H1 (cell line): Measurements from ENCODE around the gene LHFPL6. TPM values are rescaled to one million over a fixed set of nuclear protein-coding genes. Genes with fewer than 3 reads are reported as not detected.

Source experiments
- CTCF ChIA-PET: fragments of 300-600 bp; sonication (Branson Sonifier 250); formaldehyde crosslinking; loops from one replicate; lab custom pipeline; 2021; ENCODE audit not compliant: partially characterized antibody; lab: Charles Lee
- POLR2A ChIA-PET: fragments of 300-600 bp; sonication (Branson Sonifier 250); formaldehyde crosslinking; loops from one replicate; lab custom pipeline; 2021; ENCODE audit warnings: inconsistent platforms; ENCODE audit not compliant: partially characterized antibody; lab: Charles Lee
- DNase-seq, 2 experiments: peaks; one replicate each; pipeline versions ENCODE4 v3.0.0 to v3.0.0-alpha.2; 2010 to 2022; ENCODE audit warnings: low spot score in 2 of 2, low read depth in 1 of 2, mixed read lengths in 1 of 2
- FAIRE-seq: peaks from 2 replicates; lab custom pipeline; 2011; peaks lifted over from hg19 to GRCh38; lab: Jason Lieb, UNC
- H2AFZ ChIP-seq: 2 replicates; pipeline ENCODE4 v1.8.1; 2012; ENCODE audit warnings: low read length, inconsistent platforms
- H2AK5ac ChIP-seq: 2 replicates; pipeline ENCODE4 v1.6.1; 2013; ENCODE audit warnings: low read depth, low read length
- H2BK120ac ChIP-seq: replicated peaks from 2 replicates; pipeline ENCODE3; 2013; ENCODE audit warnings: low read depth, low read length, inconsistent platforms
- H2BK12ac ChIP-seq: 2 replicates; pipeline ENCODE4 v1.6.1; 2013; ENCODE audit warnings: low read depth, low read length
- H2BK15ac ChIP-seq: 2 replicates; pipeline ENCODE4 v1.6.1; 2013; ENCODE audit warnings: low read length
- H2BK20ac ChIP-seq: 2 replicates; pipeline ENCODE4 v1.6.1; 2013; ENCODE audit warnings: low read length
- H2BK5ac ChIP-seq: 2 replicates; pipeline ENCODE4 v1.6.1; 2013; ENCODE audit warnings: low read depth, low read length
- H3K14ac ChIP-seq: 2 replicates; pipeline ENCODE4 v1.6.1; 2013; ENCODE audit warnings: inconsistent platforms; ENCODE audit not compliant: insufficient read length
- H3K18ac ChIP-seq: 2 replicates; pipeline ENCODE4 v1.6.1; 2013; ENCODE audit warnings: low read length; ENCODE audit errors: extremely low read depth
- H3K23ac ChIP-seq: 2 replicates; pipeline ENCODE4 v1.6.1; 2013; ENCODE audit warnings: inconsistent platforms; ENCODE audit not compliant: insufficient read length
- H3K23me2 ChIP-seq: 2 replicates; pipeline ENCODE4 v1.6.1; 2013; ENCODE audit warnings: low read depth, low read length
- H3K27ac ChIP-seq: 2 replicates; pipeline ENCODE4 v1.6.1; 2011; ENCODE audit warnings: low read depth, low read length, inconsistent platforms
- H3K27me3 ChIP-seq, 4 experiments: replicated peaks in 1 of 4; 1 replicate in 1 of 4; 2 replicates in 3 of 4; pipeline versions ENCODE4 v1.6.1 to v1.8.1; 2011 to 2013; ENCODE audit warnings: low read length in 3 of 4, mild to moderate bottlenecking in 3 of 4, inconsistent platforms in 2 of 4, mixed read lengths in 2 of 4, moderate library complexity in 1 of 4; ENCODE audit not compliant: control insufficient read depth in 3 of 4, insufficient read depth in 3 of 4; ENCODE audit errors: extremely low read depth in 1 of 4
- H3K36me3 ChIP-seq, 4 experiments: 2 replicates each; pipeline versions ENCODE4 v1.6.1 to v1.8.1; 2011 to 2013; ENCODE audit warnings: mild to moderate bottlenecking in 4 of 4, low read length in 3 of 4, moderate library complexity in 2 of 4, control low read depth in 1 of 4, inconsistent platforms in 1 of 4; ENCODE audit not compliant: insufficient read depth in 4 of 4, control insufficient read depth in 2 of 4
- H3K4ac ChIP-seq: replicated peaks from 2 replicates; pipeline ENCODE3; 2013; ENCODE audit warnings: low read length, low read depth, mixed read lengths, inconsistent platforms; ENCODE audit not compliant: insufficient read length
- H3K4me1 ChIP-seq, 4 experiments: replicated peaks in 1 of 4; 1 replicate in 1 of 4; 2 replicates in 3 of 4; pipeline versions ENCODE4 v1.6.1 to v1.8.1; 2011 to 2013; ENCODE audit warnings: low read length in 3 of 4, inconsistent platforms in 2 of 4, mixed read lengths in 1 of 4; ENCODE audit not compliant: insufficient read depth in 4 of 4, control insufficient read depth in 3 of 4
- H3K4me2 ChIP-seq, 2 experiments: 2 replicates each; pipeline versions ENCODE4 v1.6.1 to v1.8.1; 2011 to 2013; ENCODE audit warnings: low read depth in 2 of 2, low read length in 2 of 2, control low read depth in 1 of 2, inconsistent platforms in 1 of 2, mild to moderate bottlenecking in 1 of 2; ENCODE audit not compliant: insufficient read depth in 1 of 2
- H3K4me3 ChIP-seq, 4 experiments: fragments of 200-600, 300-600 bp in 1 of 4; sonication (generic), shearing (Covaris generic), sonication (Bioruptor Twin) in 1 of 4; 2 replicates each; pipeline versions ENCODE4 v1.5.1 to v1.8.1; 2011 to 2016; ENCODE audit warnings: low read length in 4 of 4, low read depth in 3 of 4, control low read depth in 2 of 4, inconsistent platforms in 2 of 4, mild to moderate bottlenecking in 2 of 4, mixed read lengths in 1 of 4, moderate library complexity in 1 of 4; ENCODE audit not compliant: insufficient read depth in 2 of 4; ENCODE audit errors: extremely low read depth in 1 of 4
- H3K56ac ChIP-seq: replicated peaks from 2 replicates; pipeline ENCODE3; 2013; ENCODE audit warnings: low read depth, mild to moderate bottlenecking, mixed read lengths, low read length, inconsistent platforms; ENCODE audit not compliant: insufficient read length
- H3K79me1 ChIP-seq: 2 replicates; pipeline ENCODE4 v1.6.1; 2013; ENCODE audit warnings: low read depth, low read length, control low read depth
- H3K79me2 ChIP-seq, 2 experiments: 2 replicates each; pipeline versions ENCODE4 v1.6.1 to v1.8.1; 2012 to 2013; ENCODE audit warnings: low read length in 2 of 2, mild to moderate bottlenecking in 2 of 2, inconsistent platforms in 1 of 2; ENCODE audit not compliant: insufficient read depth in 2 of 2, control insufficient read depth in 1 of 2
- H3K9ac ChIP-seq, 4 experiments: replicated peaks in 1 of 4; 1 replicate in 1 of 4; 2 replicates in 3 of 4; pipeline versions ENCODE4 v1.6.1 to v1.8.1; 2011 to 2013; ENCODE audit warnings: low read depth in 3 of 4, low read length in 3 of 4, control low read depth in 2 of 4, mild to moderate bottlenecking in 2 of 4, moderate library complexity in 2 of 4, inconsistent platforms in 1 of 4; ENCODE audit errors: extremely low read depth in 1 of 4
- H3K9me3 ChIP-seq, 2 experiments: 2 replicates each; pipeline versions ENCODE4 v1.6.1 to v1.8.1; 2012 to 2013; ENCODE audit warnings: mild to moderate bottlenecking in 2 of 2, moderate library complexity in 2 of 2, control low read depth in 1 of 2, inconsistent platforms in 1 of 2, low read depth in 1 of 2, low read length in 1 of 2, mixed read lengths in 1 of 2; ENCODE audit not compliant: insufficient read depth in 2 of 2
- H4K20me1 ChIP-seq, 2 experiments: replicated peaks in 1 of 2; 2 replicates each; pipeline versions ENCODE3 to v1.8.1; 2011 to 2013; ENCODE audit warnings: inconsistent platforms in 2 of 2, low read length in 2 of 2, mild to moderate bottlenecking in 1 of 2; ENCODE audit not compliant: insufficient read depth in 2 of 2, control insufficient read depth in 1 of 2
- H4K5ac ChIP-seq: 2 replicates; pipeline ENCODE4 v1.6.1; 2013; ENCODE audit warnings: low read length, low read depth, mixed read lengths, inconsistent platforms; ENCODE audit not compliant: insufficient read length
- H4K8ac ChIP-seq: 2 replicates; pipeline ENCODE4 v1.8.0; 2013; ENCODE audit warnings: mild to moderate bottlenecking, moderate library complexity, low read length, inconsistent platforms; ENCODE audit not compliant: insufficient read depth; ENCODE audit errors: extremely low read depth
- H4K91ac ChIP-seq: replicated peaks from 2 replicates; pipeline ENCODE3; 2013; ENCODE audit warnings: low read length, mixed read lengths, inconsistent platforms; ENCODE audit not compliant: insufficient read length
- HDAC2 ChIP-seq, 2 experiments: fragments of 300-600 bp in 1 of 2; sonication (generic) in 1 of 2; IDR thresholded peaks; 2 replicates each; pipeline ENCODE4 v1.6.1; 2011 to 2012; ENCODE audit warnings: low read depth in 2 of 2, low read length in 2 of 2, mild to moderate bottlenecking in 2 of 2, moderate library complexity in 2 of 2, borderline replicate concordance in 1 of 2, inconsistent platforms in 1 of 2
- HDAC6 ChIP-seq: IDR thresholded peaks from one replicate; pipeline ENCODE4 v1.7.1; 2012; ENCODE audit warnings: low read depth, mild to moderate bottlenecking, inconsistent platforms, low read length, moderate library complexity
- KDM4A ChIP-seq: IDR thresholded peaks from one replicate; pipeline ENCODE4 v1.7.1; 2012; ENCODE audit warnings: low read depth, mild to moderate bottlenecking, moderate library complexity, low read length, inconsistent platforms; ENCODE audit not compliant: severe bottlenecking
- RAD21 ChIP-seq, 2 experiments: IDR thresholded peaks in 1 of 2; conservative IDR thresholded peaks in 1 of 2; 2 replicates each; pipeline ENCODE4 v1.6.1; 2011; ENCODE audit warnings: low read depth in 2 of 2, low read length in 2 of 2, improper control_type of control experiment in 1 of 2, inconsistent platforms in 1 of 2, mild to moderate bottlenecking in 1 of 2, moderate library complexity in 1 of 2
- WGBS, 2 experiments: shearing (Covaris generic) in 1 of 2; methylation state at CpG; one replicate each; pipeline versions ENCODE4 v1.1.6 to v1.1.7; 2013 to 2015; ENCODE audit warnings: low lambda C conversion rate in 2 of 2, mixed read lengths in 2 of 2, inconsistent platforms in 1 of 2, low coverage in 1 of 2, missing lambda C conversion rate in 1 of 2; ENCODE audit not compliant: insufficient replicate concordance in 2 of 2, insufficient coverage in 1 of 2, insufficient read length in 1 of 2; ENCODE audit errors: extremely low coverage in 1 of 2, missing lambda C conversion rate in 1 of 2; 5-methylcytosine and 5-hydroxymethylcytosine counted together
- polyA plus RNA-seq, 7 experiments: library from polyadenylated mRNA; depleted of rRNA in 3 of 7; stranded (reverse) in 5 of 7; unstranded in 2 of 7; fragments of >200 nt in 5 of 7; fragments of 200-250 nt in 2 of 7; gene quantifications; 1 replicate in 5 of 7; 2 replicates in 1 of 7; 4 replicates in 1 of 7; pipeline versions ENCODE4 v1.2.1 to v1.2.3, GENCODE V29; 2011 to 2013; ENCODE audit warnings: missing spikeins in 2 of 7, mixed read lengths in 2 of 7
- total RNA-seq: library from RNA; stranded (reverse); fragmentation: NEBNext Ultra II Directional; extraction: Animal tissue kit (Norgen Biotek cat#: 25700); gene quantifications from 2 replicates; pipeline ENCODE4 v1.2.1, GENCODE V29; 2021

LHFPL6 gene
- total and polyA plus RNA-seq, 2 of the 8 experiments (the other 6 are each of a cell fraction or from before 2014, with no cell fraction given), result 7.6 to 17.0 TPM

- TF ChIP-seq HDAC2 (IDR thresholded peaks at IDR 0.05; ENCODE audit: borderline replicate concordance in 1 of 2, low read depth in 2 of 2, low read length in 2 of 2) (no peak), HDAC6 (no peak), KDM4A (no peak), RAD21 (IDR thresholded peaks at IDR 0.05 in 1 of 2, conservative IDR thresholded peaks at IDR 0.05 in 1 of 2; ENCODE audit: low read depth in 2 of 2, low read length in 2 of 2) (peak in 1 of 2 experiments; percentile 35; a peak in 1 of 4 replicates)
- Histone ChIP-seq H2BK15ac (no peak overlapping the region), H2BK12ac (no peak overlapping the region), H4K91ac (no peak overlapping the region), H3K23me2 (no peaks in the 10 kb centered on the region; the same call in 1 of the 2 replicates), H3K4me1 (peaks cover 2 to 18% (median 12%) of the 10 kb centered on the region in 4 experiments; a peak in 4 of 7 replicates), H3K14ac (no peak overlapping the region), H2BK5ac (no peak overlapping the region), H3K4me2 (peak overlapping the region; percentile 23 to 58; a peak in 3 of 4 replicates), H4K5ac (no peak overlapping the region), H3K4ac (no peak overlapping the region), H4K8ac (no peak overlapping the region), H3K36me3 (no peaks in the 10 kb centered on the region), H3K9me3 (no peaks in the 10 kb centered on the region), H3K79me2 (no peaks in the 10 kb centered on the region), H3K18ac (no peak overlapping the region), H3K23ac (no peak overlapping the region), H3K56ac (no peak overlapping the region), H3K27me3 (no peaks in the 10 kb centered on the region), H3K4me3 (peak overlapping the region in 1 of 4 experiments; percentile 43; a peak in 1 of 8 replicates), H4K20me1 (no peaks in the 10 kb centered on the region), H3K27ac (no peak overlapping the region), H3K79me1 (no peaks in the 10 kb centered on the region), H2BK20ac (no peak overlapping the region), H2BK120ac (no peak overlapping the region), H3K9ac (no peak overlapping the region), H2AK5ac (no peak overlapping the region), H2AFZ (no peak overlapping the region)
- DNase-seq, result peak; percentile 47 to 54
- CTCF ChIA-PET, result interaction anchor here (0.6 to 9.6 kb wide), 33 partner anchors 9 to 1996 kb away, joined by 3 to 76 read pairs (median 4); partner anchors contain the start of gene LHFPL6
- peak; percentile 57 for FAIRE-seq
- WGBS, 2 experiments, result 16% methylated on average over 5 of the region's 5 CpGs; no CpG with 5 or more reads in 1 of the 2 experiments
- POLR2A ChIA-PET, result interaction anchor here (1.1 kb wide), 1 partner anchor 194 kb away, joined by 4 read pairs; no protein-coding TSS in a partner anchor
Observed at GRCh38 chr13:39417643-39418042, 185.3 kb downstream of the LHFPL6 start.
